ENCODE results near the gene RNPEPL1.

The RNPEPL1 gene

GRCh38 chr2:240573516-240574385 is 5.5 kb downstream of the RNPEPL1 start:
- Histone ChIP-seq H3K27ac (ENCODE audit: insufficient read depth in 1 of 2, low read depth in 1 of 2, low read length in 2 of 2, poor library complexity in 1 of 2, severe bottlenecking in 2 of 2) (no peak overlapping the region), H3K4me3 (ENCODE audit: control insufficient read depth in 1 of 7, extremely low read depth in 1 of 7, insufficient read depth in 4 of 7, low read depth in 2 of 7, low read length in 6 of 7) (no peak overlapping the region), H3K27me3 (replicated peaks in 2 of 5; ENCODE audit: control insufficient read depth in 4 of 5, insufficient read depth in 5 of 5, low read length in 4 of 5) (no peaks in the 10 kb centered on the region), H3K4me1 (ENCODE audit: control extremely low read depth in 1 of 4, control insufficient read depth in 4 of 4, insufficient read depth in 4 of 4, low read length in 3 of 4) (peaks cover 0 to 19% (median 18%) of the 10 kb centered on the region in 4 experiments), H3K36me3 (ENCODE audit: control insufficient read depth in 4 of 4, insufficient read depth in 4 of 4, low read length in 3 of 4) (peaks cover 0 to 66% (median 44%) of the 10 kb centered on the region in 4 experiments), H3K9me3 (ENCODE audit: control extremely low read depth in 1 of 5, control insufficient read depth in 4 of 5, insufficient read depth in 2 of 5, low read depth in 1 of 5, low read length in 4 of 5) (no peaks in the 10 kb centered on the region)
- WGBS (ENCODE audit: insufficient coverage): 95% methylated on average over 34 of the region's 37 CpGs
- DNase-seq: no peak
- ChIA-PET POLR2A (interaction anchor here (0.6 kb wide), 1 partner anchor 10 kb away, joined by 4 read pairs; no protein-coding TSS in a partner anchor), CTCF (interaction anchor here (1.1 to 5.4 kb wide), 2 partner anchors 9 to 12 kb away, joined by 3 to 20 read pairs; partner anchors contain the start of gene CAPN10)

- WGBS (ENCODE audit: insufficient coverage): 99% methylated on average over 19 of the region's 21 CpGs
- H3K4me3 ChIP-seq (ENCODE audit: control insufficient read depth in 1 of 7, extremely low read depth in 1 of 7, insufficient read depth in 4 of 7, low read depth in 2 of 7, low read length in 6 of 7): no peak overlapping the region
- ChIA-PET CTCF (interaction anchor here (1.1 to 5.4 kb wide), 3 partner anchors 8 to 11 kb away, joined by 3 to 20 read pairs (median 5); partner anchors contain the start of gene CAPN10), POLR2A (no interaction called here)
- H3K9me3 ChIP-seq (ENCODE audit: control extremely low read depth in 1 of 5, control insufficient read depth in 4 of 5, insufficient read depth in 2 of 5, low read depth in 1 of 5, low read length in 4 of 5): no peaks in the 10 kb centered on the region
- no peak for DNase-seq
- peaks cover 0 to 70% (median 45%) of the 10 kb centered on the region in 4 experiments for H3K36me3 ChIP-seq (ENCODE audit: control insufficient read depth in 4 of 4, insufficient read depth in 4 of 4, low read length in 3 of 4)
- no peaks in the 10 kb centered on the region for H3K27me3 ChIP-seq (replicated peaks in 2 of 5; ENCODE audit: control insufficient read depth in 4 of 5, insufficient read depth in 5 of 5, low read length in 4 of 5)
- H3K4me1 ChIP-seq (ENCODE audit: control extremely low read depth in 1 of 4, control insufficient read depth in 4 of 4, insufficient read depth in 4 of 4, low read length in 3 of 4): peaks cover 0 to 13% (median 11%) of the 10 kb centered on the region in 4 experiments
- H3K27ac ChIP-seq (ENCODE audit: insufficient read depth in 1 of 2, low read depth in 1 of 2, low read length in 2 of 2, poor library complexity in 1 of 2, severe bottlenecking in 2 of 2): no peak overlapping the region
Observed at GRCh38 chr2:240574386-240575100, 6.3 kb downstream of the RNPEPL1 start.

GRCh38 chr2:240575101-240575965 is 7.0 kb downstream of the RNPEPL1 start:
- CTCF ChIA-PET: interaction anchor here (2.1 to 5.4 kb wide), 2 partner anchors 9 to 10 kb away, joined by 5 to 20 read pairs; partner anchors contain the start of gene CAPN10
- DNase-seq: no peak
- 96% methylated on average over 22 of the region's 23 CpGs for WGBS (ENCODE audit: insufficient coverage)

DNA sequence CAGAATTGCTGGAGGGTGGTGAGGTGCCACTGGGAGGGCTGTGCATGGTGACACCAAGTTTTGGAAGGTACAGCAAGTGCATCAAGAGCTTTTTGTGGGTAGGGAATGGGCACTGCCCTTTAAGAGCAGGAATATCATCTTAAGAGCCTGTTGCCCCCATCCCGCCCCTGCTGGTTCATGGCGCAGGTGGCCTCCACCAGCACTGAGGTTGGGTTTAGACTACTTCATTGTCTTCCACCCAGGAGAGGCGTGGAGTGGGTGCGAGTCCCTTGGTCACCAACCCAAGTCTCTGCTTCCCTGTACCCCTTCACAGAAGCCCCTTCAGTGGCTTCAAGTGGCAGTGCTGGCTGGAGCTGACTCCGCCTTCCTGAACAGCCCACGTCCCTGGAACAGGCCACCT is 7.8 kb downstream of the RNPEPL1 start:
- ChIA-PET CTCF (interaction anchor here (2.1 to 5.4 kb wide), 2 partner anchors 10 kb away, joined by 5 to 20 read pairs; partner anchors contain the start of gene CAPN10), POLR2A (no interaction called here)
- no peak overlapping the region for H3K4me3 ChIP-seq (ENCODE audit: control insufficient read depth in 1 of 7, extremely low read depth in 1 of 7, insufficient read depth in 4 of 7, low read depth in 2 of 7, low read length in 6 of 7)
- peaks cover 0 to 7% (median 3%) of the 10 kb centered on the region in 4 experiments for H3K4me1 ChIP-seq (ENCODE audit: control extremely low read depth in 1 of 4, control insufficient read depth in 4 of 4, insufficient read depth in 4 of 4, low read length in 3 of 4)
- 90% methylated on average over 5 of the region's 6 CpGs for WGBS (ENCODE audit: insufficient coverage)
- peaks cover 0 to 70% (median 45%) of the 10 kb centered on the region in 4 experiments for H3K36me3 ChIP-seq (ENCODE audit: control insufficient read depth in 4 of 4, insufficient read depth in 4 of 4, low read length in 3 of 4)
- no peak for DNase-seq
- no peaks in the 10 kb centered on the region for H3K9me3 ChIP-seq (ENCODE audit: control extremely low read depth in 1 of 5, control insufficient read depth in 4 of 5, insufficient read depth in 2 of 5, low read depth in 1 of 5, low read length in 4 of 5)
- no peaks in the 10 kb centered on the region for H3K27me3 ChIP-seq (replicated peaks in 2 of 5; ENCODE audit: control insufficient read depth in 4 of 5, insufficient read depth in 5 of 5, low read length in 4 of 5)
- H3K27ac ChIP-seq (ENCODE audit: insufficient read depth in 1 of 2, low read depth in 1 of 2, low read length in 2 of 2, poor library complexity in 1 of 2, severe bottlenecking in 2 of 2): no peak overlapping the region

More at GRCh38 chr2:240575101-240575965, 7.0 kb downstream of the RNPEPL1 start:
- H3K4me3 ChIP-seq (ENCODE audit: control insufficient read depth in 1 of 7, extremely low read depth in 1 of 7, insufficient read depth in 4 of 7, low read depth in 2 of 7, low read length in 6 of 7): no peak overlapping the region
- H3K9me3 ChIP-seq (ENCODE audit: control extremely low read depth in 1 of 5, control insufficient read depth in 4 of 5, insufficient read depth in 2 of 5, low read depth in 1 of 5, low read length in 4 of 5): no peaks in the 10 kb centered on the region
- no peaks in the 10 kb centered on the region for H3K27me3 ChIP-seq (replicated peaks in 2 of 5; ENCODE audit: control insufficient read depth in 4 of 5, insufficient read depth in 5 of 5, low read length in 4 of 5)
- no peak overlapping the region for H3K27ac ChIP-seq (ENCODE audit: insufficient read depth in 1 of 2, low read depth in 1 of 2, low read length in 2 of 2, poor library complexity in 1 of 2, severe bottlenecking in 2 of 2)
- H3K4me1 ChIP-seq (ENCODE audit: control extremely low read depth in 1 of 4, control insufficient read depth in 4 of 4, insufficient read depth in 4 of 4, low read length in 3 of 4): peaks cover 0 to 8% (median 6%) of the 10 kb centered on the region in 4 experiments
- POLR2A ChIA-PET: no interaction called here
- H3K36me3 ChIP-seq (ENCODE audit: control insufficient read depth in 4 of 4, insufficient read depth in 4 of 4, low read length in 3 of 4): peaks cover 0 to 70% (median 45%) of the 10 kb centered on the region in 4 experiments

DNA sequence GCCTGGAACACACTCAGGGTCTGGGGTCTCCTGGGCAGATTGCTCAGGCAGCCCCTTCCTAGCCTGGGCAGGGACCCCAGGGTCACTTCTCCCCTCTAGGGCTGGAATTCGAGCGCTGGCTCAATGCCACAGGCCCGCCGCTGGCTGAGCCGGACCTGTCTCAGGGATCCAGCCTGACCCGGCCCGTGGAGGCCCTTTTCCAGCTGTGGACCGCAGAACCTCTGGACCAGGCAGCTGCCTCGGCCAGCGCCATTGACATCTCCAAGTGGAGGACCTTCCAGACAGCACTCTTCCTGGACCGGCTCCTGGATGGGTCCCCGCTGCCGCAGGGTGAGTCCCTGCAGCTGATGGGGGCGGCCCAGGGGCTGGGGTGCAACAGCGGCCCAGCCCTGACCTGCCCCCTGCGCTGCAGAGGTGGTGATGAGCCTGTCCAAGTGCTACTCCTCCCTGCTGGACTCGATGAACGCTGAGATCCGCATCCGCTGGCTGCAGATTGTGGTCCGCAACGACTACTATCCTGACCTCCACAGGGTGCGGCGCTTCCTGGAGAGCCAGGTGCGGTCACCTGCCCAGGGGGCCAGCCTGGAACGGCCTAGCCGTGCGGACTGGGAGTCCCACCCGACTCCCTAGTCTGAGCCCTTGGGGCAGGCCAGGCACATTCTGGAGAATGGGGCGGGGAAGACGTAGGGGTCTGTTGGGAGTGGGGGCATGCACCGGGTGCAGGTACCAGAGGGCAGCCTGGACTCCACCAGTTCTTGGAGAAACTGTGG is 8.3 kb downstream of the RNPEPL1 start:
- no peak overlapping the region for H3K4me3 ChIP-seq (ENCODE audit: control insufficient read depth in 1 of 7, extremely low read depth in 1 of 7, insufficient read depth in 4 of 7, low read depth in 2 of 7, low read length in 6 of 7)
- H3K27me3 ChIP-seq (replicated peaks in 2 of 5; ENCODE audit: control insufficient read depth in 4 of 5, insufficient read depth in 5 of 5, low read length in 4 of 5): no peaks in the 10 kb centered on the region
- no peak overlapping the region for H3K27ac ChIP-seq (ENCODE audit: insufficient read depth in 1 of 2, low read depth in 1 of 2, low read length in 2 of 2, poor library complexity in 1 of 2, severe bottlenecking in 2 of 2)
- H3K9me3 ChIP-seq (ENCODE audit: control extremely low read depth in 1 of 5, control insufficient read depth in 4 of 5, insufficient read depth in 2 of 5, low read depth in 1 of 5, low read length in 4 of 5): peaks cover 0 to 4% (median 0%) of the 10 kb centered on the region in 5 experiments
- 97% methylated on average over 31 of the region's 32 CpGs for WGBS (ENCODE audit: insufficient coverage)
- H3K4me1 ChIP-seq (ENCODE audit: control extremely low read depth in 1 of 4, control insufficient read depth in 4 of 4, insufficient read depth in 4 of 4, low read length in 3 of 4): peaks cover 0 to 7% (median 3%) of the 10 kb centered on the region in 4 experiments
- POLR2A ChIA-PET: no interaction called here
- H3K36me3 ChIP-seq (ENCODE audit: control insufficient read depth in 4 of 4, insufficient read depth in 4 of 4, low read length in 3 of 4): peaks cover 0 to 70% (median 44%) of the 10 kb centered on the region in 4 experiments
- CTCF ChIA-PET: interaction anchor here (2.1 to 5.4 kb wide), 2 partner anchors 9 to 11 kb away, joined by 5 to 20 read pairs; partner anchors contain the start of gene CAPN10
- DNase-seq: no peak

All from common myeloid progenitor, CD34-positive (primary cell).